Adrenal gland (tissue), 12 donors: ENCODE results near the gene URI1. TPM values are rescaled to one million over a fixed set of nuclear protein-coding genes. Genes with fewer than 3 reads are reported as not detected.
"Not testable (repeated sequence)": the region's sequence is repeated elsewhere in the genome, so short reads cannot be mapped to it uniquely, and the experiment has no call there.

Experiments
- DNase-seq, 7 donors: peaks; one replicate each; pipeline ENCODE4 v3.0.0-alpha.2; 2019 to 2020
- H3K27ac ChIP-seq, 5 donors: fragments of 200-600 bp; sonication (generic) in 4 of 5; 1 replicate in 3 of 5; 2 replicates in 2 of 5; pipeline versions ENCODE4 v1.5.1 to v1.8.0; 2016 to 2020; ENCODE audit warnings: mild to moderate bottlenecking in 1 of 5
- H3K27me3 ChIP-seq: fragments of 200-600 bp; 2 replicates; pipeline ENCODE4 v1.8.0; 2021
- H3K36me3 ChIP-seq, 2 donors: fragments of 200-600 bp; replicated peaks in 1 of 2; 1 replicate in 1 of 2; 2 replicates in 1 of 2; pipeline versions ENCODE4 v1.5.1 to v1.8.0; 2018 to 2022
- H3K4me1 ChIP-seq, 2 donors: fragments of 200-600 bp; replicated peaks in 1 of 2; 1 replicate in 1 of 2; 2 replicates in 1 of 2; pipeline versions ENCODE4 v1.5.1 to v1.8.0; 2018 to 2021
- H3K4me3 ChIP-seq, 4 donors: fragments of 200-600 bp; sonication (generic) in 3 of 4; one replicate each; pipeline ENCODE4 v1.5.1; 2016 to 2018
- H3K9me3 ChIP-seq, 3 donors: fragments of 200-600 bp; sonication (generic) in 1 of 3; replicated peaks in 1 of 3; 1 replicate in 2 of 3; 2 replicates in 1 of 3; pipeline versions ENCODE4 v1.5.1 to v1.8.0; 2016 to 2021
- CTCF ChIP-seq, 6 experiments: fragments of 450-650 bp in 4 of 6; fragments of 200-600 bp in 2 of 6; sonication (generic) in 1 of 6; IDR thresholded peaks; 1 replicate in 5 of 6; 2 replicates in 1 of 6; pipeline versions ENCODE4 v1.5.1 to v1.8.0; 2016 to 2021; ENCODE audit warnings: antibody characterized with exemption in 6 of 6, mild to moderate bottlenecking in 2 of 6, moderate library complexity in 1 of 6
- POLR2A ChIP-seq, 2 donors: fragments of 450-650 bp; IDR thresholded peaks; one replicate each; pipeline ENCODE4 v1.6.1; 2017; ENCODE audit warnings: antibody characterized with exemption in 2 of 2, mild to moderate bottlenecking in 2 of 2, moderate library complexity in 1 of 2
- WGBS, 4 donors: extraction: QIAGEN DNeasy Blood & Tissue Kit in 2 of 4; methylation state at CpG; one replicate each; pipeline versions ENCODE4 v1.1.5 to v1.1.7; 2013 to 2017; 5-methylcytosine and 5-hydroxymethylcytosine counted together
- intact Hi-C, 2 donors: fragments of 100-400 bp; cut with DNase I; formaldehyde crosslinking; loops; one replicate each; pipeline versions ENCODE4 v1.14.1 to v1.15.0; 2022 to 2023
- polyA plus RNA-seq, 3 donors: library from polyadenylated mRNA; stranded (reverse); fragments of 200-250 nt in 2 of 3; fragments of 350-450 nt in 1 of 3; fragmentation: Illumina TruSeq in 1 of 3; extraction: RNeasy Lipid Tissue Mini Kit (QIAGEN cat#74804) in 1 of 3; gene quantifications; one replicate each; pipeline ENCODE4 v1.2.3, GENCODE V29; 2013 to 2014
- total RNA-seq, 9 donors: library from RNA; depleted of rRNA in 4 of 9; stranded (reverse); fragments of >200 nt in 4 of 9; fragments of 120-200 nt in 1 of 9; fragmentation: NEBNext Ultra II Directional in 1 of 9; extraction: Animal tissue kit (Norgen Biotek cat#: 25700) in 1 of 9; gene quantifications; one replicate each; pipeline versions ENCODE4 v1.1.0 to v1.2.4, GENCODE V29; 2013 to 2023
- donor health status: healthy with polysubstance abuse.
- donor health status: Bipolar disorder and iron deficiency.
- donor health status: DM: yes; HTN: yes; CAD: no.
- donor health status: DM: no; HTN: no; CAD: no.
- donor health status: DM: no; HTN: no; CAD: no.
- donor health status: DM: yes; HTN: yes; CAD: no.

URI1 gene
- total and polyA plus RNA-seq, 12 donors, result 21.6 to 115 (median 71.1) TPM

GRCh38 chr19:29897466-29897865 lies 44.6 kb upstream of the URI1 start:
- Histone ChIP-seq H3K27ac (no peak overlapping the region), H3K36me3 (no peaks in the 10 kb centered on the region), H3K9me3 (no peaks in the 10 kb centered on the region), H3K4me3 (no peak overlapping the region), H3K4me1 (peaks cover 0 to 6% of the 10 kb centered on the region in 2 donors), H3K27me3 (no peaks in the 10 kb centered on the region)
- WGBS, 4 donors, result 69 to 82% (median 77%) methylated on average over 3 of the region's 3 CpGs
- intact Hi-C loops, result no loop called here
- no peak for DNase-seq
- TF ChIP-seq CTCF (IDR thresholded peaks at IDR 0.05) (no peak), POLR2A (IDR thresholded peaks at IDR 0.05) (no peak)

- TF ChIP-seq CTCF (IDR thresholded peaks at IDR 0.05) (no peak), POLR2A (IDR thresholded peaks at IDR 0.05) (no peak)
- WGBS, 4 donors, result 64 to 92% (median 79%) methylated on average over 2 of the region's 2 CpGs
- H3K4me3 ChIP-seq, result no peak overlapping the region
- no peaks in the 10 kb centered on the region for H3K4me1 ChIP-seq
- H3K27me3 ChIP-seq, result no peaks in the 10 kb centered on the region
- DNase-seq, result no peak
- no peak overlapping the region for H3K27ac ChIP-seq
- H3K9me3 ChIP-seq, result no peaks in the 10 kb centered on the region
- intact Hi-C loops, result no loop called here
- H3K36me3 ChIP-seq, result no peaks in the 10 kb centered on the region
Observed at GRCh38 chr19:29904017-29904416, 38.0 kb upstream of the URI1 start.

DNA sequence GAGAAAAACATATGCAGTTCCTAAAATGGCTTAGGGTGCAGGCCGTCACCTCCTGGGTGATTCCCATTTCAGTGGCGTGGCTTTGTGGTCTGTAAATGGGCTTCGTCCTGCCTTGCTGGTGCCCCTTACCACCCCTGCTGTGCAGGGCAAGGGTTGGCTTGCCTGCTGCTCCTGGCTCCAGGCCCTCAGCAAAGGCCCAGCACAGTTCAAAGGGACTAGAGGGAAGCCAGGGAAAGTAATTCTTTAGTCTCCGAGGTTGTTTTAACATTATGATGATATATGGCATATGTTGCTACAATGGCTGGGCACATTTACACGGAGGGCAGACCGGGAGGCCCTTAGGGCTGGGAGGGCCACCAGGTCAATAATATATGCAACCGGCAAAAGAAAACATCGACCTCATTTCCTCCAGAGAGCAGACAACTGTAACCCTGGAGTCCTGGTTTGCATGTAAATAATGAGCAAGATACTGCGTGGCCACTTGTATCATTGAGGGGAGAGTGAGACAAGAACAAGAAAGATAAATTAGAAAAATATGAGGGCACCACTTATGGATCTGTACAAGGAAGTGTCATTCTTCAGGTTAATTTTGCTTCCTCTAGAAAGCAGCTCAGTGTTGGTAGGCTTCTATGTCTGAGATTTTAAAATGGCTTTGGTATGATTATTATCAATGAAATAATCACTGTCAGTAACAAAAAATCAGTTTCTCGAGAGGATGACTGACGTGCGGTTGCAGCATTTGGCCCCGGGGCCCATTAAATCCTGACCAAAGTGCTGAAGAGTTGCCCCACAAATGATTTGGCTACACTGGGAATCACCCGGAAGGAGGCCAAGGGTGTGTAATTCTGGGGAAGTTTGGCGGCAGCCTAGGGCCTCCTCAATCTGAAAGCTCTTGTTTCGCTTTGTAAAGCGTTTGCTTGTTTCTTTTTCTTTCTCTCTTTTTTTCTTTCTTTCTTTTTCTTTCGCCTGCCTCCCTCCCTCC lies 32.8 kb upstream of the URI1 start:
- intact Hi-C loops, result no loop called here
- Histone ChIP-seq H3K27ac (no peak overlapping the region), H3K36me3 (no peaks in the 10 kb centered on the region), H3K4me1 (no peaks in the 10 kb centered on the region), H3K27me3 (no peaks in the 10 kb centered on the region), H3K4me3 (no peak overlapping the region), H3K9me3 (no peaks in the 10 kb centered on the region)
- no peak for DNase-seq
- TF ChIP-seq CTCF (IDR thresholded peaks at IDR 0.05), result no peak
- no peak for TF ChIP-seq POLR2A (IDR thresholded peaks at IDR 0.05)
- 69 to 81% (median 76%) methylated on average over 18 of the region's 18 CpGs for WGBS, 4 donors

DNA sequence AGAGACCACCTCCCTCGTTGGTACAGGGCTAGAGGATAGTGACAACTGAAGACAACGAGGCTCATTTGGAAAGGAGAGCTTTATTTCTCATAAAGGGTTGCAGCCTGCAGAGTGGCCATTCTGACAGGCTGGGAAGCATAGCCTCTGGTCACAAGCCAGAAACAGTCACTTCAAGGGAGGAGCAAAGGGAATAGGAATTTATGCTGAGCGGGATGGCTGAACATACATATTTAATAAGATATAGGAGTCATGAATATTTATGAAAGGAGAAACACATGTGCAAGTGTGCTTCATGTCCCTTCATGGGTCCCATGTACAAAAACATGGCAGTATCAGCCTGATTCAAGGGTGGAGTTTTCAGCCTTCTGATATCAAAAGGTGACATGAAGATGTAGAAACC lies 27.1 kb upstream of the URI1 start:
- no peak for DNase-seq
- Histone ChIP-seq H3K36me3 (no peaks in the 10 kb centered on the region), H3K27ac (no peak overlapping the region), H3K4me1 (no peaks in the 10 kb centered on the region), H3K9me3 (no peaks in the 10 kb centered on the region), H3K27me3 (no peaks in the 10 kb centered on the region), H3K4me3 (no peak overlapping the region)
- TF ChIP-seq CTCF (IDR thresholded peaks at IDR 0.05), result no peak
- no peak for TF ChIP-seq POLR2A (IDR thresholded peaks at IDR 0.05)
- intact Hi-C loops, result no loop called here
- 55 to 61% (median 57%) methylated on average over 3 of the region's 3 CpGs for WGBS, 4 donors

GRCh38 chr19:29915832-29916231 lies 26.2 kb upstream of the URI1 start:
- intact Hi-C loops, H3K36me3 ChIP-seq, H3K27me3 ChIP-seq, H3K9me3 ChIP-seq, H3K27ac ChIP-seq, H3K4me1 ChIP-seq, H3K4me3 ChIP-seq, DNase-seq: not testable (repeated sequence)
- WGBS, 4 donors, result 58 to 86% (median 75%) methylated on average over 2 of the region's 2 CpGs
